Occipital lobe (tissue), 2 donors: ENCODE results near the gene RAD50. TPM values are rescaled to one million over a fixed set of nuclear protein-coding genes. Genes with fewer than 3 reads are reported as not detected.

Experiments
- DNase-seq: peaks from one replicate; lab custom pipeline; 2025; lab: John Stamatoyannopoulos, UW
- total RNA-seq: library from RNA; depleted of rRNA; stranded (reverse); fragments of >200 nt; gene quantifications from one replicate; pipeline ENCODE4 v1.2.3, GENCODE V29; 2014

The RAD50 gene
- total RNA-seq, 1 donor from 2014 or later, result 39.3 TPM

- DNase-seq, result no peak
These were observed 103.1 kb downstream of the RAD50 start for GRCh38 chr5:132659598-132660493.

- no peak for DNase-seq
These were observed 104.6 kb downstream of the RAD50 start for GRCh38 chr5:132661231-132662003.

GRCh38 chr5:132662004-132662401 is 105.2 kb downstream of the RAD50 start:
- DNase-seq, result no peak

- DNase-seq, result no peak
These were observed 106.4 kb downstream of the RAD50 start for GRCh38 chr5:132662925-132663770.

GRCh38 chr5:132663771-132664695 is 107.3 kb downstream of the RAD50 start:
- DNase-seq, result no peak

GRCh38 chr5:132664696-132665209 is 108.0 kb downstream of the RAD50 start:
- DNase-seq, result no peak

- DNase-seq, result no peak
These were observed 108.8 kb downstream of the RAD50 start for GRCh38 chr5:132665574-132666080.

- DNase-seq, result no peak
These were observed 109.7 kb downstream of the RAD50 start for GRCh38 chr5:132666310-132667123.

GRCh38 chr5:132667309-132667708 is 110.5 kb downstream of the RAD50 start:
- DNase-seq, result no peak

GRCh38 chr5:132667761-132668705 is 111.3 kb downstream of the RAD50 start:
- DNase-seq, result no peak

- no peak for DNase-seq
These were observed 112.1 kb downstream of the RAD50 start for GRCh38 chr5:132668706-132669454.

GRCh38 chr5:132669455-132669820 is 112.7 kb downstream of the RAD50 start:
- no peak for DNase-seq

- no peak for DNase-seq
These were observed 113.4 kb downstream of the RAD50 start for GRCh38 chr5:132669966-132670882.

GRCh38 chr5:132671000-132671399 is 114.2 kb downstream of the RAD50 start:
- no peak for DNase-seq

GRCh38 chr5:132673488-132673887 is 116.7 kb downstream of the RAD50 start:
- no peak for DNase-seq

GRCh38 chr5:132673939-132674630 is 117.3 kb downstream of the RAD50 start, which contains the start of gene IL4:
Gene IL4 (plus strand): TSS chr5:132673989. CDS start chr5:132674051, 62 bp downstream.
- DNase-seq, result no peak
